Measurements from ENCODE around the gene BCL2L14. TPM values are rescaled to one million over a fixed set of nuclear protein-coding genes. Genes with fewer than 3 reads are reported as not detected.

BCL2L14 gene
- under 1 TPM; 0.40 to 0.75 (median 0.67) TPM for polyA plus RNA-seq (ENCODE audit: insufficient read length in 3 of 3)
- long read RNA-seq, donor 1, partial matches to known transcripts = 13 of 13 reads
- long read RNA-seq, donor 1, other reads (novel, unspliced or antisense) = 0 of 13 reads
- long read RNA-seq, donor 2 = 0 reads
- long read RNA-seq, donor 3 = 0 reads
- long read RNA-seq, donor 4, partial matches to known transcripts = 8 of 8 reads
- long read RNA-seq, donor 4, other reads (novel, unspliced or antisense) = 0 of 8 reads
- long read RNA-seq, donor 5 = 0 reads
- long read RNA-seq, donor 6 = 0 reads
- long read RNA-seq, donor 7 = 0 reads
- long read RNA-seq, donor 8, partial matches to known transcripts = 14 of 21 reads
- long read RNA-seq, donor 8, other reads (novel, unspliced or antisense) = 7 of 21 reads
- long read RNA-seq, donor 9 = 0 reads
- long read RNA-seq, donor 10, partial matches to known transcripts = 5 of 5 reads
- long read RNA-seq, donor 10, other reads (novel, unspliced or antisense) = 0 of 5 reads
- long read RNA-seq, donor 11 = 0 reads
- long read RNA-seq, donor 12, partial matches to known transcripts = 0 of 5 reads
- long read RNA-seq, donor 12, other reads (novel, unspliced or antisense) = 5 of 5 reads
- long read RNA-seq, donor 13 = 0 reads
- long read RNA-seq, donor 14, partial matches to known transcripts = 6 of 6 reads
- long read RNA-seq, donor 14, other reads (novel, unspliced or antisense) = 0 of 6 reads
- long read RNA-seq, donor 15 = 0 reads
- long read RNA-seq, donor 16, partial matches to known transcripts = 65 of 71 reads
- long read RNA-seq, donor 16, other reads (novel, unspliced or antisense) = 6 of 71 reads

- DNase-seq (ENCODE audit: extremely low read depth in 1 of 11, low read depth in 9 of 11, low spot score in 4 of 11) = no peak
These were observed at the start of gene BCL2L14 for GRCh38 chr12:12070674-12071656. TSS of gene BCL2L14 (plus strand) at chr12:12070939. CDS start at chr12:12079306, 8,367 bp downstream.

- no peak for DNase-seq (ENCODE audit: extremely low read depth in 1 of 11, low read depth in 9 of 11, low spot score in 4 of 11)
These were observed 48.3 kb upstream of the BCL2L14 start for GRCh38 chr12:12022306-12022936.

GRCh38 chr12:12023456-12023855, 47.3 kb upstream of the BCL2L14 start:
- no peak for DNase-seq (ENCODE audit: extremely low read depth in 1 of 11, low read depth in 9 of 11, low spot score in 4 of 11)

- DNase-seq (ENCODE audit: extremely low read depth in 1 of 11, low read depth in 9 of 11, low spot score in 4 of 11) = no peak
These were observed 45.6 kb upstream of the BCL2L14 start for GRCh38 chr12:12024911-12025682.

GRCh38 chr12:12025799-12026386, 44.8 kb upstream of the BCL2L14 start:
- DNase-seq (ENCODE audit: extremely low read depth in 1 of 11, low read depth in 9 of 11, low spot score in 4 of 11) = no peak

GRCh38 chr12:12028668-12029402, 41.9 kb upstream of the BCL2L14 start:
- DNase-seq (ENCODE audit: extremely low read depth in 1 of 11, low read depth in 9 of 11, low spot score in 4 of 11) = no peak

GRCh38 chr12:12029653-12030052, 41.1 kb upstream of the BCL2L14 start:
- DNase-seq (ENCODE audit: extremely low read depth in 1 of 11, low read depth in 9 of 11, low spot score in 4 of 11) = no peak

- no peak for DNase-seq (ENCODE audit: extremely low read depth in 1 of 11, low read depth in 9 of 11, low spot score in 4 of 11)
These were observed 38.4 kb upstream of the BCL2L14 start for GRCh38 chr12:12032260-12032791.

- peak; percentile 72 to 93 (median 82) for DNase-seq (ENCODE audit: extremely low read depth in 1 of 11, low read depth in 9 of 11, low spot score in 4 of 11)
These were observed 37.6 kb upstream of the BCL2L14 start for GRCh38 chr12:12032851-12033797.

- no peak for DNase-seq (ENCODE audit: extremely low read depth in 1 of 11, low read depth in 9 of 11, low spot score in 4 of 11)
These were observed 36.9 kb upstream of the BCL2L14 start for GRCh38 chr12:12033824-12034223.

- no peak for DNase-seq (ENCODE audit: extremely low read depth in 1 of 11, low read depth in 9 of 11, low spot score in 4 of 11)
These were observed 36.4 kb upstream of the BCL2L14 start for GRCh38 chr12:12034344-12034743.

GRCh38 chr12:12035229-12035628, 35.5 kb upstream of the BCL2L14 start:
- no peak for DNase-seq (ENCODE audit: extremely low read depth in 1 of 11, low read depth in 9 of 11, low spot score in 4 of 11)

- no peak for DNase-seq (ENCODE audit: extremely low read depth in 1 of 11, low read depth in 9 of 11, low spot score in 4 of 11)
These were observed 33.8 kb upstream of the BCL2L14 start for GRCh38 chr12:12036901-12037300.

- no peak for DNase-seq (ENCODE audit: extremely low read depth in 1 of 11, low read depth in 9 of 11, low spot score in 4 of 11)
These were observed 30.8 kb upstream of the BCL2L14 start for GRCh38 chr12:12039897-12040296.

- DNase-seq (ENCODE audit: extremely low read depth in 1 of 11, low read depth in 9 of 11, low spot score in 4 of 11) = no peak
These were observed 24.3 kb upstream of the BCL2L14 start for GRCh38 chr12:12046401-12046800.
